ENCODE data around the gene LBH. TPM values are rescaled to one million over a fixed set of nuclear protein-coding genes. Genes with fewer than 3 reads are reported as not detected.
A peak's percentile ranks its signal among the peaks of the same experiment; 100 is the strongest.

The LBH gene
- total and polyA plus RNA-seq, 11 donors: 54.2 to 226 (median 166) TPM

DNA sequence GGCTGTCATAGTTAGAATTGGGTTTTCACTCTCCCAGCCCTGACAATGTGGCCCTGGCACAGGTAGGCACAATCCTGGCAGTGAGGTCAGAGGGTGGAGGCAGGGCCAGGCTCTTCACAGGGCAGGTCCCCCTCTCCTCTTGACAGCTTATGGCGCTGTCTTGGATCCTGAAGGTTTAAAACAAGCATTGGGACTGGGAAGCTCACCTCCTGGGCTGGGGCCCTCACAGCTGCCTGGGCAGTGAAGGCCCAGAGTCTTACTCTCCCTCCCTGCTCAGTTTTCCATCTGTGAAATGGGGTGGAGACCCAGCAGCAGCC is 23.3 kb downstream of the LBH start:
- intact Hi-C loops (cut with DNase I): no loop called here
- Histone ChIP-seq H3K4me1 (peaks cover 11 to 90% (median 64%) of the 10 kb centered on the region in 12 donors), H3K4me3 (no peak overlapping the region), H3K27ac (peak overlapping the region in 10 of 12 donors; percentile 27 to 89 (median 70)), H3K9me3 (no peaks in the 10 kb centered on the region), H3K27me3 (no peaks in the 10 kb centered on the region), H3K36me3 (peaks cover 0 to 47% (median 32%) of the 10 kb centered on the region in 9 donors)
- DNase-seq (no peak), ATAC-seq (peak in 1 of 4 donors; percentile 1)
- 67 to 81% (median 78%) methylated on average over 1 of the region's 1 CpG for WGBS, 4 donors
- no peak for TF ChIP-seq POLR2A (IDR thresholded peaks at IDR 0.05)
- TF ChIP-seq, protein P1, sequence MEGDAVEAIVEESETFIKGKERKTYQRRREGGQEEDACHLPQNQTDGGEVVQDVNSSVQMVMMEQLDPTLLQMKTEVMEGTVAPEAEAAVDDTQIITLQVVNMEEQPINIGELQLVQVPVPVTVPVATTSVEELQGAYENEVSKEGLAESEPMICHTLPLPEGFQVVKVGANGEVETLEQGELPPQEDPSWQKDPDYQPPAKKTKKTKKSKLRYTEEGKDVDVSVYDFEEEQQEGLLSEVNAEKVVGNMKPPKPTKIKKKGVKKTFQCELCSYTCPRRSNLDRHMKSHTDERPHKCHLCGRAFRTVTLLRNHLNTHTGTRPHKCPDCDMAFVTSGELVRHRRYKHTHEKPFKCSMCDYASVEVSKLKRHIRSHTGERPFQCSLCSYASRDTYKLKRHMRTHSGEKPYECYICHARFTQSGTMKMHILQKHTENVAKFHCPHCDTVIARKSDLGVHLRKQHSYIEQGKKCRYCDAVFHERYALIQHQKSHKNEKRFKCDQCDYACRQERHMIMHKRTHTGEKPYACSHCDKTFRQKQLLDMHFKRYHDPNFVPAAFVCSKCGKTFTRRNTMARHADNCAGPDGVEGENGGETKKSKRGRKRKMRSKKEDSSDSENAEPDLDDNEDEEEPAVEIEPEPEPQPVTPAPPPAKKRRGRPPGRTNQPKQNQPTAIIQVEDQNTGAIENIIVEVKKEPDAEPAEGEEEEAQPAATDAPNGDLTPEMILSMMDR (IDR thresholded peaks at IDR 0.05): no peak

GRCh38 chr2:30255026-30255425 is 23.7 kb downstream of the LBH start:
- intact Hi-C loops (cut with DNase I): no loop called here
- H3K27me3 ChIP-seq: no peaks in the 10 kb centered on the region
- 69 to 94% (median 75%) methylated on average over 8 to 16 of the region's 16 CpGs for whole genome bisulfite sequencing, 4 donors
- H3K4me3 ChIP-seq: no peak overlapping the region
- peaks cover 11 to 86% (median 62%) of the 10 kb centered on the region in 12 donors for H3K4me1 ChIP-seq
- H3K9me3 ChIP-seq: no peaks in the 10 kb centered on the region
- peaks cover 0 to 51% (median 35%) of the 10 kb centered on the region in 9 donors for H3K36me3 ChIP-seq
- ATAC-seq (no peak), DNase-seq (no peak)
- H3K27ac ChIP-seq: peak overlapping the region in 11 of 12 donors; percentile 27 to 89 (median 65)
- TF ChIP-seq POLR2A (IDR thresholded peaks at IDR 0.05): no peak
- TF ChIP-seq, protein P1 (IDR thresholded peaks at IDR 0.05): no peak

DNA sequence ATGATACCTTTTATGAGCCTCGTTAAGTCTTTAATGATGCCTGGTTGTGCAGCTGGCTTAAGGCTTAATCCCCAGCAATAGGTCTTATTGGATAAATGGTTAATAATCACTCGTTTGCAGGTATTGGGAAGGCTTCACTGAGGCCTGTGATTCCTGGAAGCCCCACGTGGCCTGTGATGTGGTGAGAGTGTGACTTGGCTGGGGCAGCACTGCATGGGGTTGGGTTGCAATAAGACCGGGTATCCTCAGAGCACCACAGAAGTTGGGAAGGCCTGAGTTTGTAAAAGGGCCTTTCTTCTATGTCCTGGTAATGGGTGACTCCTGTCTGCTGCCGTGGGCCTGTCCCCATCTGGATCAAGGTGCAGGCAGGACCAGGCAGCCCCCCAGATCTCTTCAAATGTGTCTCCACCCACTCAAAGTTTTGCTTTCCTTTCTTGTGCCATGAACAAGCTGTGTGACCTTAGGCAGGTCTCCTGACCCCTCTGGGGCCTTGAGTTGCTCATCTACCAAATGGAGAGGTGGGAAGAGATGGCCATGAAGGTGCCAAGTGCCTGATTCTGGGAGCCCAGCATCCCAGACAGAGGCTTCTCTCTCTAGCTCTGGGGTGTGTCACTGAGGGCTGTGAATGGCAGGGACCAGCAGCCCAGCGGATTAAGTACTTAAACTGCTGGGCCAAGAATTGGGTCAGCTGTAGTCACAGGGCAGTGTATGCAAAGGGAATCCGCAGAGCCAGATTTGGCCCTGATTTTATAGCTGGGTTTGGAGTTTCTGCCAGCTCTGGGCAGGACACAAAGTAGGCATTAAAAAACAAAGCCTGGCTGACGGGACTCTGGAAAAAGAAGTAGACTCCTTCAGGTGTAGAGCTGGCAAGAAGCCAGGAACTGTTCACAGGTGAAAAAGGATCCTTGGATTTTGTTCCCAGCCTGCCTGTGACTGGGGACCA is 24.4 kb downstream of the LBH start:
- peak in 1 of 5 donors; percentile 20 for DNase-seq
- H3K36me3 ChIP-seq: peaks cover 0 to 52% (median 39%) of the 10 kb centered on the region in 9 donors
- WGBS, 4 donors: 48 to 77% (median 57%) methylated on average over 8 of the region's 8 CpGs
- no peak overlapping the region for H3K4me3 ChIP-seq
- peaks cover 11 to 79% (median 55%) of the 10 kb centered on the region in 12 donors for H3K4me1 ChIP-seq
- peak overlapping the region in 11 of 12 donors; percentile 27 to 89 (median 65) for H3K27ac ChIP-seq
- no peaks in the 10 kb centered on the region for H3K27me3 ChIP-seq
- ATAC-seq: peak in 3 of 4 donors; percentile 29 to 44 (median 34)
- TF ChIP-seq, protein P1 (IDR thresholded peaks at IDR 0.05): no peak
- no peak for TF ChIP-seq POLR2A (IDR thresholded peaks at IDR 0.05)
- H3K9me3 ChIP-seq: no peaks in the 10 kb centered on the region
- intact Hi-C loops (cut with DNase I): no loop called here
